ENCODE data around the gene MLC1.

GRCh38 chr22:50089682-50090411, 4.6 kb upstream of the MLC1 start, which contains the start of gene MOV10L1:
- TF ChIP-seq POLR2A (IDR thresholded peaks at IDR 0.05) (no peak), POLR2AphosphoS5 (IDR thresholded peaks at IDR 0.05; ENCODE audit: insufficient read depth in 1 of 2, low read depth in 1 of 2) (no peak)
